ENCODE measurements around the gene EIPR1.
"Not testable (repeated sequence)": the region's sequence is repeated elsewhere in the genome, so short reads cannot be mapped to it uniquely, and the experiment has no call there.

EIPR1 gene

DNA sequence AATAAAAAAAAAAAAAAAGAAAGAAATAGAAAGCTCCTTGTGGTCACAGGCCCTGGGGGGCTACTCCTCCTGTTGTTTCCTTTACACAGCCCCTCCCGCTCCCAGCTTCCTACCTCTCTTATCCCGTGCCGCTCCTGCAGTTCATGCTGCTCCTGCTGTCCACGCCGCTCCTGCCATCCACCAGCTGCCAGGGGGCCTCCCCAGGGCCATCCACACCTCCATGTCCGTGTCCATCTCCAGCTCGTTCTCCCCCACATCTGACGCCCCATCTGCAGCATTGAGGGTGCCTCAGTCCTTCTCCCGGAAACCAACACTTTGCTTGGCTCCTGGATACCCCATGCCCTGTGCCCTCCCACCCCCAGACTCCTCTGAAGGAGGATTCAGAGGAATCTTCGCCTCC lies 191.7 kb downstream of the EIPR1 start:
- TF ChIP-seq TAF1 (IDR thresholded peaks at IDR 0.05; ENCODE audit: borderline replicate concordance, low read depth, low read length) (no peak), POLR2AphosphoS5 (IDR thresholded peaks at IDR 0.05; ENCODE audit: low read depth, low read length) (no peak), POLR2A (IDR thresholded peaks at IDR 0.05; ENCODE audit: low read depth, low read length) (no peak)
- FAIRE-seq (no peak), DNase-seq (ENCODE audit: insufficient read length) (no peak)

DNA sequence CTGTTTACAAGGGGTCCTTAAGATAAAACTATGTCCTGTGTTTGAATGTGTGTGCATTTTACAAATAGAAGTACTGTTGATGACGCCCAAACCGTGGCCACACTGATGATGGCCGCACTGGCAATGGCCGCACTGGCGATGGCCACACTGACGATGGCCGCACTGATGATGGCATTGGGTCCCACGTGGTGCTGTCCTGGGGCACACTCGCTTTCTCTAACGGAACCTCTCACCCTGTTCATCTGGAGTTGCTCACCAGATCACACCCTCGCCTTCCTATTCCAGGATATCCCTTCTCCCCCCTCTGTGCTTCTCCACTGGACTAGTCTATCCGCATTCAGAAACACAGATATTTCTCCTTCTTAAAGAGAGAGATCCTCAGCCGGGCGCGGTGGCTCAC lies 192.4 kb downstream of the EIPR1 start:
- DNase-seq (ENCODE audit: insufficient read length) (no peak), FAIRE-seq (no peak)
- no peak for TF ChIP-seq TAF1 (IDR thresholded peaks at IDR 0.05; ENCODE audit: borderline replicate concordance, low read depth, low read length)
- TF ChIP-seq POLR2AphosphoS5 (IDR thresholded peaks at IDR 0.05; ENCODE audit: low read depth, low read length): no peak
- TF ChIP-seq POLR2A (IDR thresholded peaks at IDR 0.05; ENCODE audit: low read depth, low read length): no peak

DNA sequence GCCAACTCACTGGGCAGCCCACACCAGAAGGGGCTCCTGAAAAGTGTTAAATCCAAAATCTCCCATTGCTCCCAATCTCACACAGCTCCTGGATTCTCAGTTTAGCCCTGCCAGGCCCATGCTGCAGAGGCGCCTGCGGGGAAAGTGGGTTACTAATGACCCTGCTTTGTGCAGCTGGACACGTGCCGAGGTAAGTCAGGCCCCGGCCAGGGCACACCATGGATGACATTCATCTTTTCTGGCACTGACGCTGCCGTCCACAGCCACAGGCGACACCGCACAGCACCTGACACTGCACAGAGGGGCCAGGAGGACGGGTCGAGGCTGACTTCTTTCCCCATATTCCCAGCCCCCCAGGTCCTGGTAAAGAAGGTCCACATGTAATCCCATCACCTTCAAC lies 193.5 kb downstream of the EIPR1 start:
- TF ChIP-seq POLR2AphosphoS5 (IDR thresholded peaks at IDR 0.05; ENCODE audit: low read depth, low read length): no peak
- no peak for TF ChIP-seq POLR2A (IDR thresholded peaks at IDR 0.05; ENCODE audit: low read depth, low read length)
- TF ChIP-seq TAF1 (IDR thresholded peaks at IDR 0.05; ENCODE audit: borderline replicate concordance, low read depth, low read length): no peak
- FAIRE-seq (no peak), DNase-seq (ENCODE audit: insufficient read length) (no peak)

DNA sequence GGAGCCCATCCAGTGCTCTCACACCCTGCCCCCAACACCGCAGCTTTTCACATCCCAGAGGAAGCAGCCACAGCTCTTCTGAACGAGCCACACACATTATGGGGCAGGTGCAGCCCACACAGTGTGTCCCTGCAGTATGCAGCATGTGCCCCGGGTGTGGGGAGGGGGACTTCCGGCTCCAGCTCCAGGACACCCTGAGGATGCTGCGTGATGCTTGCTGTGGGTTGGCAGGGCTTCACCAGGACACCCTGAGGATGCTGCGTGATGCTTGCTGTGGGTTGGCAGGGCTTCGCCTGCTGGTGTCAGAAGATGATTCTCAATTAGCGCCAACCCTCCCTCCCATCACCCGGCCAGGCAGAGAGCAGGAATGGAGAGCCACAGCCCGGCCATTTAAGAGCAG lies 193.9 kb downstream of the EIPR1 start:
- FAIRE-seq (no peak), DNase-seq (ENCODE audit: insufficient read length) (no peak)
- no peak for TF ChIP-seq POLR2AphosphoS5 (IDR thresholded peaks at IDR 0.05; ENCODE audit: low read depth, low read length)

DNA sequence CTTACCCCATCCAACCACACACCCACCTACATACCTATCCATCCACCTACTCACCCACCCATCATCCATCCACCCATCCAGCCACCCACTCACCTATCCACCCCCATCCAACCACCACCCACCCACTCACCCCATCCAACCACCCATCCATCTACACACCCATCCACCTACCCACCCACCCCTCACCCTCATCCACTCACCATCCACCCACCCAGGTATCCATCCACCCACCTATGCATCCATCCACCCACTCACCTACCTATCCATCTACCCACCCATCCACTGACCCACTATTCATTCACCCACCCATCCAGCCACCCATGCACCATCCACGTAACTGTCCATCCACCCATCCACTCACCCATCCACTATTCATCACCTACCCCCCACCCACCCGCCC lies 194.8 kb downstream of the EIPR1 start:
- no peak for TF ChIP-seq POLR2A (IDR thresholded peaks at IDR 0.05; ENCODE audit: low read depth, low read length)
- DNase-seq (ENCODE audit: insufficient read length) (no peak), FAIRE-seq (no peak)

DNA sequence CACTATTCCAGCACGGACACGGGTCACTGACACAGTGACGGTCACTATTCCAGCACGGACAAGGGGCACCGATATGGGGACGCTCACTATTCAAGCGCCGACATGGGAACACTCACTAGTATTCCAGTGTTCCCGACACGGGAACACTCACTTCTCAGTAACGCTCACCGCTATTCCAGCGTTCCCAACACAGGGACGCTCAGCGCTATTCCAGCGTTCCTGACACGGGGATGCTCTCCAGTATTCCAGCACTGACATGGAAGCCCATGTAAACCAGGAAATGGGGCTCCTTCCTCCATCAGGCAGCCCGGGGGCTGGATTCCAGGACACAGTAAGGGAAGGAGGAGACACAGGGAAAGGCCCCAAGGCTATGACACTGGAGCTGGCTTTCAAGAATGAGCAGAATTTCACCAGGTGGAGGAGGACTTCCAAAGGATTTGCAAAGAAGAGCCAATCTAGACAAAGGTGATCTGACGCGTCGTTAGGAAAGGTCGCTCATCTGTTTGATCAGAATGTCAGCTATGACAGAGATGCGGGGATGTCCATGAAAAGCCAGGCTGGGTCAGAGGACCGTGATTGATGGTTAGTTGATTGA lies 196.1 kb downstream of the EIPR1 start:
- FAIRE-seq: no peak

DNA sequence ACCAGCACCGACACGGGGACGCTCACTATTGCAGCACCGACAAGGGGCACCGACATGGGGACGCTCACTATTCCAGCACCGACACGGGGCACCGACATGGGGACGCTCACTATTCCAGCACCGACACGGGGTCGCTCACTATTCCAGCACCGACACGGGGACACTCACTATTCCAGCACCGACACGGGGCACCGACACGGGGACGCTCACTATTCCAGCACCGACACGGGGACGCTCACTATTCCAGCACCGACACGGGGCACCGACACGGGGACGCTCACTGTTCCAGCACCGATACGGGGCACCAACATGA lies 196.8 kb downstream of the EIPR1 start:
- peak; percentile 100 for FAIRE-seq
- DNase-seq (ENCODE audit: insufficient read length): not testable (repeated sequence)

More for the DNA sequence above, 196.1 kb downstream of the EIPR1 start:
- no peak for DNase-seq (ENCODE audit: insufficient read length)
- TF ChIP-seq POLR2A (IDR thresholded peaks at IDR 0.05; ENCODE audit: low read depth, low read length) (no peak), TAF1 (IDR thresholded peaks at IDR 0.05; ENCODE audit: borderline replicate concordance, low read depth, low read length) (no peak), POLR2AphosphoS5 (IDR thresholded peaks at IDR 0.05; ENCODE audit: low read depth, low read length) (no peak)

DNA sequence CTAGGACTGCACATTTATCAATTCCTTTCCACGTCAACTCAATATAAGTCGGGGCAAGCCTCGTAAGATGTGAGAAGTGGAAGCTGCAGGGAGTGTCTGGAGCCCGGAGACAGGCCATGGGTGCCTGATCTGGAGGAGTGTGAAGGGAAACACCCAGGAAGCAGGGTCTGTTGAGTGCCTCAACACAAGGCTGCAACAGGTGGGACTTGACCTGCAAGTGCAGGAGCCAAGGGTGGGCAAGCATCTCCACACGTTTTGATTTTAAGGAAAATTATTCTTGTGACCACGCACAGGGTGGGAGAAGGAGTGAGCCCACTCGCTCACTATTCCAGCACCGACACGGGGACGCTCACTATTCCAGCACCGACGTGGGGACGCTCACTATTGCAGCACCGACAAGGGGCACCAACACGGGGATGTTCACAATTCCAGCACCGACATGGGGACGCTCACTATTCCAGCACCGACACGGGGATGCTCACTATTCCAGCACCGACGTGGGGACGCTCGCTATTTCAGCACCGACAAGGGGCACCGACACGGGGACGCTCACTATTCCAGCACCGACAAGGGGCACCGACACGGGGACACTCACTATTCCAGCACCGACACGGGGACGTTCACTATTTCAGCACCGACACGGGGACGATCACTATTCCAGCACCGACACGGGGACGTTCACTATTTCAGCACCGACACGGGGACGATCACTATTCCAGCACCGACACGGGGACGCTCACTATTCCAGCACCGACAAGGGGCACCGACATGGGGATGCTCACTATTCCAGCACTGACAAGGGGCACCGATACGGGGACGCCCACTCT lies 197.3 kb downstream of the EIPR1 start:
- DNase-seq (ENCODE audit: insufficient read length) (no peak), FAIRE-seq (no peak)
- no peak for TF ChIP-seq POLR2AphosphoS5 (IDR thresholded peaks at IDR 0.05; ENCODE audit: low read depth, low read length)
- no peak for TF ChIP-seq POLR2A (IDR thresholded peaks at IDR 0.05; ENCODE audit: low read depth, low read length)
- no peak for TF ChIP-seq TAF1 (IDR thresholded peaks at IDR 0.05; ENCODE audit: borderline replicate concordance, low read depth, low read length)

DNA sequence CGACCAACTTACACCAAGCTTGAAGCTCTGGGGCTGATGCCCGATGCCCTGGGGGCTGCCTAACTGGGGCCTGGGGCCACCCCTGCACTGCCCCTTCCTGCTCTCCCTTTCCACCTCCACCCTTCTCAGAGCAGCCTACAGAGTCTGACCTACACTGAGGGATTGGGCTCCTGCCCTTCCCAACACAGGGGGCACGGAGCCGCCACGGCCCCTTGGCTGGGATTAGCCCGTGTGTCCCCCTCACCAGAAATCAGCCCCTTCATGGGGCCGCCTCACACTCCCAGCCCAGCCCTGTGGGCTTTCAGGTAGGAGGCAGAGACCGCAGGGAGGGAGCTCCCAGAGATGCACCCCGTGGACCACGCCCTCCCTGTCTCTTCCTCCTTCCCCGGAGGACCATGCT lies 198.0 kb downstream of the EIPR1 start:
- no peak for TF ChIP-seq TAF1 (IDR thresholded peaks at IDR 0.05; ENCODE audit: borderline replicate concordance, low read depth, low read length)
- TF ChIP-seq POLR2AphosphoS5 (IDR thresholded peaks at IDR 0.05; ENCODE audit: low read depth, low read length): no peak
- no peak for TF ChIP-seq POLR2A (IDR thresholded peaks at IDR 0.05; ENCODE audit: low read depth, low read length)
- no peak for DNase-seq (ENCODE audit: insufficient read length)
- FAIRE-seq: no peak

DNA sequence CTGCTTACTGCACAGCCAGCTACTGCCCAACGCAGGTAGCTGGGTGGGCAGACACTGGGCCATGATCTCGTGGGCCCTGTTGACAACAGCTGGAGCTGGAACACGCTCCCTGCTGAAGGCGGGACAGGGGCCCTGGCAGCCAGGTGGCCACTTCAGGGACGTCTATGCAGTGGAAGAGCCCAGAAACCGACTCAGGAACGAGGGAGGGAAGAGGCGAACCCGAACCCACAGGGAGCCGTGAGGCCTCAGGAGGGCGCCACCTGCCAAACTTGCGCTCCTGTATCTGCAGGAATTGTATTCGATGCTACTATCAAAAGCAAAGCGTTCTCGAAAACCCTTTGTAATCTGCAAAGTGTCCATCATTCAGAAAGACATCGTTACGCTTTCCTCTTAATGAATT lies 198.4 kb downstream of the EIPR1 start:
- DNase-seq (ENCODE audit: insufficient read length) (no peak), FAIRE-seq (no peak)
- no peak for TF ChIP-seq POLR2AphosphoS5 (IDR thresholded peaks at IDR 0.05; ENCODE audit: low read depth, low read length)
- no peak for TF ChIP-seq POLR2A (IDR thresholded peaks at IDR 0.05; ENCODE audit: low read depth, low read length)
- no peak for TF ChIP-seq TAF1 (IDR thresholded peaks at IDR 0.05; ENCODE audit: borderline replicate concordance, low read depth, low read length)

DNA sequence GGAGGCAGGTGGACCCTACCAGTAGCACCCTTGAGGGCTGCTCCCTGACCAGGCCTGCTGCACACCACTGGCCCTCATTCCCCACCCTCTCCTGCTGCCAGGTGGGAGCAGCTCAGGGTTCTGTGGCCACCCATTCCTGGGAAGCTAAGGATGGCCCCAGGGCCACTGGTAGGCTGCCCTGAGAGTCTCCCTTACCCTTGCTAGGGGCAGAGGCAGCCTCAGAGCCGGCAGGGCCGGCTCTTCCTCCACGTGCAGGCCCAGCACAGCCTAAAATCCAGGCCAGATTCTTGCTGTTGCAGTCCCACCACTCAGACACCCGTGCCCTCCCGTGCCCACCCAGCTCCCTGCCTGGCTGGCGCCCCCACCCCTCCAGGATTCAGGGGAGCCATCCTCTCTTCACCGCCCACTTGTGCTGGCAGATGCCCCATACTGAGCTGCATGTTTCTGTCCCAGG lies 199.0 kb downstream of the EIPR1 start:
- FAIRE-seq: no peak
- TF ChIP-seq TAF1 (IDR thresholded peaks at IDR 0.05; ENCODE audit: borderline replicate concordance, low read depth, low read length): no peak
- TF ChIP-seq POLR2A (IDR thresholded peaks at IDR 0.05; ENCODE audit: low read depth, low read length): no peak
- no peak for TF ChIP-seq POLR2AphosphoS5 (IDR thresholded peaks at IDR 0.05; ENCODE audit: low read depth, low read length)
- no peak for DNase-seq (ENCODE audit: insufficient read length)

DNA sequence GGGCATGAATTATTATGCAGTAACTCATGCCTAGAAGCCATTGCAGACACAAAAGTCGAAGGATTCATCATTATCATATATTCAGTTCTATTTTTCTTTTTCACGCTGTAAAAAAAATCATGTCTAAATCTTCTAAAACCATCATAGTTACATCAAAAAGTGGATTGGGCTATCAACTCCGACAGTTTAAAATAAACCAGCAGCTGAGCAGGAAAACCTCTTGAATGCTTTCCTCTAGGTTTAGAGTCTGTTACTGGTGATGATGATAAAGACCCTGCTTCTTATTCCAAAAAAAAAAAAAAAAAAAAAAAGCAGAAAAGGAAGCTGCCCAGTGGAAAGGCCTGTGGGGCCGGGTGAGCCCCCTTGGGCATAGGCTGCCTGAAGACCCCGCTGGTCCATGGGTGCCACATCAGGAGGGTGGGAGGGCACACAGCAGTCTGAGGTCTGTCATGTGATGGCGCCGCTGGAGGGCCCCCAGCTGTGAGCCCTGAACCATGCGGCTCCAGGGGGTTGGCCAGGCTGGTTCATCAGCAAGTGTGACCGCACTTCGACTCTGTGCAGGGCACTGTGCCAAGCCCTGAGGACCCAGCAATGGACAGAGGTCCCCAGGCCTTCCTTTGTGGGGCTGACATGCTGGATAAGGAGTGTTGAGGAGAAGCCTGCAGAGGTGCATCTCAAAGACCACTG lies 199.6 kb downstream of the EIPR1 start:
- no peak for FAIRE-seq
- TF ChIP-seq POLR2A (IDR thresholded peaks at IDR 0.05; ENCODE audit: low read depth, low read length) (no peak), TAF1 (IDR thresholded peaks at IDR 0.05; ENCODE audit: borderline replicate concordance, low read depth, low read length) (no peak), POLR2AphosphoS5 (IDR thresholded peaks at IDR 0.05; ENCODE audit: low read depth, low read length) (no peak)
- DNase-seq (ENCODE audit: insufficient read length): no peak
